SK-MEL-5 (cell line): ENCODE results near the gene H1-8. TPM values are rescaled to one million over a fixed set of nuclear protein-coding genes. Genes with fewer than 3 reads are reported as not detected.

Experiments
- DNase-seq: peaks from one replicate; pipeline ENCODE4 v3.0.0-alpha.2; 2016; ENCODE audit warnings: low read depth, low spot score
- in situ Hi-C: cut with HindIII; loops from 2 replicates; pipeline ENCODE4 v1.10.0; 2016; ENCODE audit warnings: low sequenced_read_pairs, high pct_unique_total_duplicates, low pct_unique_long_range_greater_than_20kb
- small RNA-seq, 2 experiments: library from RNA; depleted of rRNA; stranded (forward); fragments of <200 nt; gene quantifications; one replicate each; pipeline ENCODE3, GENCODE V24; 2014
- total RNA-seq: library from RNA; depleted of rRNA; stranded (reverse); fragments of >200 nt; shearing (Covaris generic); gene quantifications from 2 replicates; pipeline ENCODE4 v1.2.3, GENCODE V29; 2014; rRNA removed

The H1-8 gene
- total RNA-seq, 1 experiment from 2014 or later: not detected

GRCh38 chr3:129593595-129594339, 50.8 kb downstream of the H1-8 start:
- in situ Hi-C loops: no loop called here
- DNase-seq: no peak

- no peak for DNase-seq
- in situ Hi-C loops: no loop called here
Measured at GRCh38 chr3:129594409-129594808, 51.4 kb downstream of the H1-8 start.

- in situ Hi-C loops: no loop called here
- DNase-seq: no peak
Measured at GRCh38 chr3:129594907-129595390, 52.0 kb downstream of the H1-8 start.

- in situ Hi-C loops: no loop called here
Measured at GRCh38 chr3:129595544-129596193, 52.7 kb downstream of the H1-8 start.

GRCh38 chr3:129596194-129597086, 53.5 kb downstream of the H1-8 start:
- no peak for DNase-seq

More at GRCh38 chr3:129595544-129596193, 52.7 kb downstream of the H1-8 start:
- DNase-seq: no peak

GRCh38 chr3:129597087-129597999, 54.4 kb downstream of the H1-8 start:
- in situ Hi-C loops: no loop called here
- no peak for DNase-seq

More at GRCh38 chr3:129596194-129597086, 53.5 kb downstream of the H1-8 start:
- in situ Hi-C loops: no loop called here

GRCh38 chr3:129598000-129598381, 55.0 kb downstream of the H1-8 start:
- DNase-seq: no peak
- in situ Hi-C loops: no loop called here

- in situ Hi-C loops: no loop called here
- no peak for DNase-seq
Measured at GRCh38 chr3:129598484-129598883, 55.5 kb downstream of the H1-8 start.

- in situ Hi-C loops: no loop called here
Measured at GRCh38 chr3:129599073-129599472, 56.1 kb downstream of the H1-8 start.

GRCh38 chr3:129599607-129600006, 56.6 kb downstream of the H1-8 start:
- no peak for DNase-seq
- in situ Hi-C loops: no loop called here

More at GRCh38 chr3:129599073-129599472, 56.1 kb downstream of the H1-8 start:
- DNase-seq: no peak

- in situ Hi-C loops: no loop called here
- no peak for DNase-seq
Measured at GRCh38 chr3:129600348-129600747, 57.4 kb downstream of the H1-8 start.

Small RNA genes within 50 kb of the gene (small RNA-seq; reads per million reads assigned to genes)
- gene RN7SL752P: 0 to 0.19 reads per million in 2 experiments

Other genes with a start within 250 kb of the H1-8 start
- 0.08 TPM in 1 of 2 replicates, not detected in the other for gene EFCAB12, start 114.5 kb upstream of the H1-8 start, total RNA-seq
- gene MBD4, start 103.2 kb upstream of the H1-8 start, total RNA-seq: 16.2 and 18.5 TPM in 2 replicates
- 6.4 and 8.6 TPM in 2 replicates for gene IFT122, start 103.0 kb upstream of the H1-8 start, total RNA-seq
- gene RHO, start 14.5 kb upstream of the H1-8 start, total RNA-seq: not detected in 2 replicates
- gene PLXND1, start 63.5 kb downstream of the H1-8 start, total RNA-seq: 17.6 and 21.8 TPM in 2 replicates